A549 (cell line): ENCODE measurements around the gene GRPEL2. TPM values are rescaled to one million over a fixed set of nuclear protein-coding genes. Genes with fewer than 3 reads are reported as not detected.

Experiments used
- ATAC-seq, 2 experiments: fragments of 200-7000 bp in 1 of 2; fragments of >200 bp in 1 of 2; cut with Nextera tagmentation in 1 of 2; cut with Tn5 transposase in 1 of 2; 3 replicates each; pipeline versions ENCODE4 v1.8.0 to v1.9.1; 2018 to 2020; ENCODE audit warnings: mild to moderate bottlenecking in 1 of 2, moderate library complexity in 1 of 2
- CTCF ChIA-PET: fragments of 300-600 bp; sonication (Branson Sonifier 250); formaldehyde crosslinking; extraction: SDS; loops from one replicate; lab custom pipeline; 2021; ENCODE audit warnings: antibody characterized with exemption, inconsistent platforms; lab: Yijun Ruan, JAX
- POLR2A ChIA-PET: fragments of 350-600 bp; formaldehyde crosslinking; extraction: SDS; loops from one replicate; lab custom pipeline; 2021; ENCODE audit warnings: antibody characterized with exemption, inconsistent platforms; lab: Yijun Ruan, JAX
- DNase-seq, 2 experiments: peaks; one replicate each; pipeline versions ENCODE4 v3.0.0 to v3.0.0-alpha.2; 2011 to 2016; ENCODE audit warnings: low read depth in 1 of 2, low spot score in 1 of 2
- FAIRE-seq: peaks from 2 replicates; lab custom pipeline; 2011; peaks lifted over from hg19 to GRCh38; lab: Jason Lieb, UNC
- H3K27ac ChIP-seq, 2 experiments: fragments of >200 bp; sonication (Bioruptor Twin); formaldehyde crosslinking; 3 replicates each; pipeline ENCODE4 v1.5.1; 2016 to 2017
- H3K4me1 ChIP-seq: fragments of >200 bp; sonication (Bioruptor Twin); formaldehyde crosslinking; 3 replicates; pipeline ENCODE4 v1.6.1; 2016
- H3K4me2 ChIP-seq: fragments of >200 bp; sonication (Bioruptor Twin); formaldehyde crosslinking; 3 replicates; pipeline ENCODE4 v1.6.1; 2016
- H3K4me3 ChIP-seq: fragments of >200 bp; sonication (Bioruptor Twin); formaldehyde crosslinking; 3 replicates; pipeline ENCODE4 v1.5.1; 2016
- H3K9me3 ChIP-seq: fragments of >200 bp; sonication (Bioruptor Twin); formaldehyde crosslinking; 3 replicates; pipeline ENCODE4 v1.6.1; 2016
- CEBPB ChIP-seq, 2 experiments: fragments of >200 bp in 1 of 2; sonication (Bioruptor Twin) in 1 of 2; formaldehyde crosslinking in 1 of 2; IDR thresholded peaks; 2 replicates each; pipeline ENCODE4 v1.6.1; 2012 to 2016
- CHD2 ChIP-seq: fragments of 150-350 bp; IDR thresholded peaks from 2 replicates; pipeline ENCODE4 v1.6.1; 2014; ENCODE audit warnings: low read length; ENCODE audit not compliant: partially characterized antibody
- EHF ChIP-seq: fragments of 250-450 bp; sonication (Bioruptor Pico); IDR thresholded peaks from 2 replicates; pipeline ENCODE4 v1.5.0; 2020; ENCODE audit warnings: mild to moderate bottlenecking
- EHMT2 ChIP-seq: fragments of 200-600 bp; sonication (generic); IDR thresholded peaks from 2 replicates; pipeline ENCODE4 v1.6.1; 2016; ENCODE audit warnings: antibody characterized with exemption, low read depth, mild to moderate bottlenecking, moderate library complexity
- ESRRA ChIP-seq: fragments of 150-350 bp; IDR thresholded peaks from 2 replicates; pipeline ENCODE4 v1.6.1; 2014; ENCODE audit warnings: mild to moderate bottlenecking, low read length, borderline replicate concordance
- FOSB ChIP-seq: fragments of 250-450 bp; sonication (Bioruptor Pico); IDR thresholded peaks from 2 replicates; pipeline ENCODE4 v1.5.0; 2020; ENCODE audit warnings: mild to moderate bottlenecking, moderate library complexity
- FOSL2 ChIP-seq, 2 experiments: fragments of 450-650 bp in 1 of 2; fragments of >200 bp in 1 of 2; sonication (Bioruptor Twin) in 1 of 2; formaldehyde crosslinking; IDR thresholded peaks; 2 replicates each; pipeline versions ENCODE4 v1.5.0 to v1.6.1; 2016 to 2020; ENCODE audit warnings: mild to moderate bottlenecking in 1 of 2, moderate library complexity in 1 of 2
- FOXS1 ChIP-seq: fragments of 250-450 bp; sonication (Bioruptor Pico); IDR thresholded peaks from 2 replicates; pipeline ENCODE4 v1.5.0; 2020; ENCODE audit warnings: mild to moderate bottlenecking, moderate library complexity
- HOXB5 ChIP-seq: fragments of 250-450 bp; sonication (Bioruptor Pico); IDR thresholded peaks from 2 replicates; pipeline ENCODE4 v1.5.0; 2020; ENCODE audit warnings: mild to moderate bottlenecking, moderate library complexity
- JUN ChIP-seq, 2 experiments: fragments of >200 bp; sonication (Bioruptor Twin); formaldehyde crosslinking; IDR thresholded peaks; 2 replicates in 1 of 2; 3 replicates in 1 of 2; pipeline ENCODE4 v1.6.1; 2016 to 2017
- JUNB ChIP-seq: fragments of >200 bp; sonication (Bioruptor Twin); formaldehyde crosslinking; IDR thresholded peaks from 2 replicates; pipeline ENCODE4 v1.6.1; 2016
- KDM5A ChIP-seq: fragments of 200-600 bp; sonication (generic); IDR thresholded peaks from 2 replicates; pipeline ENCODE4 v1.6.1; 2016; ENCODE audit warnings: antibody characterized with exemption, mild to moderate bottlenecking
- MAZ ChIP-seq: fragments of 150-350 bp; IDR thresholded peaks from 2 replicates; pipeline ENCODE4 v1.6.1; 2014; ENCODE audit warnings: antibody characterized with exemption, low read depth, low read length, borderline replicate concordance
- MYC ChIP-seq: IDR thresholded peaks from 2 replicates; pipeline ENCODE4 v1.6.1; 2012; ENCODE audit warnings: mild to moderate bottlenecking, inconsistent platforms, low read length, improper control_type of control experiment, borderline replicate concordance
- NR3C1 ChIP-seq: fragments of >200 bp; sonication (Bioruptor Twin); formaldehyde crosslinking; IDR thresholded peaks from 3 replicates; pipeline ENCODE4 v1.6.1; 2017
- PBX3 ChIP-seq: IDR thresholded peaks from 2 replicates; pipeline ENCODE4 v1.6.1; 2012
- POLR2A ChIP-seq: IDR thresholded peaks from 2 replicates; pipeline ENCODE4 v1.6.1; 2012; ENCODE audit warnings: mild to moderate bottlenecking, low read length
- POLR2AphosphoS2 ChIP-seq: conservative IDR thresholded peaks from 2 replicates; pipeline ENCODE4 v1.6.1; 2012; ENCODE audit warnings: low read length, improper control_type of control experiment, inconsistent platforms
- RAD21 ChIP-seq, 2 experiments: fragments of >200 bp in 1 of 2; sonication (Bioruptor Twin) in 1 of 2; formaldehyde crosslinking in 1 of 2; IDR thresholded peaks in 1 of 2; conservative IDR thresholded peaks in 1 of 2; 2 replicates in 1 of 2; 3 replicates in 1 of 2; pipeline ENCODE4 v1.6.1; 2012 to 2018; ENCODE audit warnings: inconsistent platforms in 1 of 2
- REST ChIP-seq: fragments of 200-600 bp; sonication (generic); IDR thresholded peaks from 2 replicates; pipeline ENCODE4 v1.6.1; 2016; ENCODE audit warnings: antibody characterized with exemption, mild to moderate bottlenecking, moderate library complexity
- RNF2 ChIP-seq: fragments of 200-600 bp; sonication (generic); IDR thresholded peaks from 2 replicates; pipeline ENCODE4 v1.6.1; 2016; ENCODE audit warnings: low read depth, mild to moderate bottlenecking, antibody characterized with exemption, moderate library complexity, borderline replicate concordance
- SMC3 ChIP-seq: fragments of >200 bp; sonication (Bioruptor Twin); formaldehyde crosslinking; IDR thresholded peaks from 3 replicates; pipeline ENCODE4 v1.6.1; 2018; ENCODE audit warnings: inconsistent platforms
- TFCP2L1 ChIP-seq: fragments of 250-450 bp; sonication (Bioruptor Pico); IDR thresholded peaks from 2 replicates; pipeline ENCODE4 v1.5.0; 2021; ENCODE audit warnings: mild to moderate bottlenecking
- ZFP36 ChIP-seq: fragments of 450-650 bp; IDR thresholded peaks from 2 replicates; pipeline ENCODE4 v1.6.1; 2014; ENCODE audit warnings: borderline replicate concordance; ENCODE audit not compliant: partially characterized antibody
- ZSCAN20 ChIP-seq: fragments of 250-450 bp; sonication (Bioruptor Pico); IDR thresholded peaks from 2 replicates; pipeline ENCODE4 v1.8.0; 2022; ENCODE audit warnings: mild to moderate bottlenecking, moderate library complexity
- WGBS: methylation state at CpG from one replicate; pipeline ENCODE4 v1.1.6; 2017; ENCODE audit errors: missing lambda C conversion rate; 5-methylcytosine and 5-hydroxymethylcytosine counted together
- polyA plus RNA-seq, 4 experiments: library from polyadenylated mRNA; depleted of rRNA in 3 of 4; stranded (reverse); fragments of >200 nt; fragmentation: RNase III in 1 of 4; extraction: RNeasy Plus Mini Kit Qiagen cat#74134 plus additional on column Dnase treatment in 1 of 4; gene quantifications; 2 replicates in 3 of 4; 3 replicates in 1 of 4; pipeline ENCODE4 v1.2.3, GENCODE V29; 2011 to 2017
- TF ChIP-seq, protein P1 (sequence below): fragments of >200 bp; sonication (Bioruptor Twin); formaldehyde crosslinking; IDR thresholded peaks from 3 replicates; pipeline ENCODE4 v1.5.1; 2016
- TF ChIP-seq, protein P2 (sequence below): fragments of >200 bp; sonication (Bioruptor Twin); formaldehyde crosslinking; IDR thresholded peaks from 2 replicates; pipeline ENCODE4 v1.6.1; 2016
- TF ChIP-seq, protein P3 (sequence below): fragments of 450-650 bp; IDR thresholded peaks from 2 replicates; pipeline ENCODE4 v1.6.1; 2014; ENCODE audit warnings: antibody characterized with exemption

Gene GRPEL2
- polyA plus RNA-seq, 2 of the 4 experiments (the other 2 are of a cell fraction), result 10.4 to 26.4 TPM

GRCh38 chr5:149297340-149298025, 47.8 kb upstream of the GRPEL2 start:
- Histone ChIP-seq H3K4me1 (no peaks in the 10 kb centered on the region), H3K27ac (no peak overlapping the region), H3K4me3 (no peak overlapping the region), H3K9me3 (no peaks in the 10 kb centered on the region), H3K4me2 (no peak overlapping the region)
- WGBS, result 75% methylated on average over 5 of the region's 5 CpGs
- no peak for TF ChIP-seq FOXS1 (CRISPR knock-in tag)
- TF ChIP-seq CEBPB (IDR thresholded peaks at IDR 0.05), result no peak
- no peak for TF ChIP-seq NR3C1
- no peak for TF ChIP-seq MAZ
- TF ChIP-seq KDM5A, result no peak
- no peak for TF ChIP-seq EHF
- TF ChIP-seq POLR2AphosphoS2, result no peak
- no peak for TF ChIP-seq FOSB (CRISPR knock-in tag)
- no peak for TF ChIP-seq MYC
- TF ChIP-seq, protein P1, sequence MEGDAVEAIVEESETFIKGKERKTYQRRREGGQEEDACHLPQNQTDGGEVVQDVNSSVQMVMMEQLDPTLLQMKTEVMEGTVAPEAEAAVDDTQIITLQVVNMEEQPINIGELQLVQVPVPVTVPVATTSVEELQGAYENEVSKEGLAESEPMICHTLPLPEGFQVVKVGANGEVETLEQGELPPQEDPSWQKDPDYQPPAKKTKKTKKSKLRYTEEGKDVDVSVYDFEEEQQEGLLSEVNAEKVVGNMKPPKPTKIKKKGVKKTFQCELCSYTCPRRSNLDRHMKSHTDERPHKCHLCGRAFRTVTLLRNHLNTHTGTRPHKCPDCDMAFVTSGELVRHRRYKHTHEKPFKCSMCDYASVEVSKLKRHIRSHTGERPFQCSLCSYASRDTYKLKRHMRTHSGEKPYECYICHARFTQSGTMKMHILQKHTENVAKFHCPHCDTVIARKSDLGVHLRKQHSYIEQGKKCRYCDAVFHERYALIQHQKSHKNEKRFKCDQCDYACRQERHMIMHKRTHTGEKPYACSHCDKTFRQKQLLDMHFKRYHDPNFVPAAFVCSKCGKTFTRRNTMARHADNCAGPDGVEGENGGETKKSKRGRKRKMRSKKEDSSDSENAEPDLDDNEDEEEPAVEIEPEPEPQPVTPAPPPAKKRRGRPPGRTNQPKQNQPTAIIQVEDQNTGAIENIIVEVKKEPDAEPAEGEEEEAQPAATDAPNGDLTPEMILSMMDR, result no peak
- no peak for TF ChIP-seq CHD2
- TF ChIP-seq POLR2A, result no peak
- TF ChIP-seq ESRRA, result no peak
- TF ChIP-seq PBX3, result no peak
- TF ChIP-seq, protein P2, sequence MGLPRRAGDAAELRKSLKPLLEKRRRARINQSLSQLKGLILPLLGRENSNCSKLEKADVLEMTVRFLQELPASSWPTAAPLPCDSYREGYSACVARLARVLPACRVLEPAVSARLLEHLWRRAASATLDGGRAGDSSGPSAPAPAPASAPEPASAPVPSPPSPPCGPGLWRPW, result no peak
- TF ChIP-seq ZSCAN20 (CRISPR knock-in tag), result no peak
- TF ChIP-seq JUNB, result no peak
- TF ChIP-seq RAD21 (conservative IDR thresholded peaks at IDR 0.05 in 1 of 2, IDR thresholded peaks at IDR 0.05 in 1 of 2), result no peak
- TF ChIP-seq JUN (IDR thresholded peaks at IDR 0.05), result no peak
- no peak for ATAC-seq
- no peak for FAIRE-seq
- POLR2A ChIA-PET, result no interaction called here
- CTCF ChIA-PET, result interaction anchor here (0.7 to 3.5 kb wide), 7 partner anchors 12 to 567 kb away, joined by 3 to 26 read pairs (median 3); no protein-coding TSS in a partner anchor
- no peak for DNase-seq

DNA sequence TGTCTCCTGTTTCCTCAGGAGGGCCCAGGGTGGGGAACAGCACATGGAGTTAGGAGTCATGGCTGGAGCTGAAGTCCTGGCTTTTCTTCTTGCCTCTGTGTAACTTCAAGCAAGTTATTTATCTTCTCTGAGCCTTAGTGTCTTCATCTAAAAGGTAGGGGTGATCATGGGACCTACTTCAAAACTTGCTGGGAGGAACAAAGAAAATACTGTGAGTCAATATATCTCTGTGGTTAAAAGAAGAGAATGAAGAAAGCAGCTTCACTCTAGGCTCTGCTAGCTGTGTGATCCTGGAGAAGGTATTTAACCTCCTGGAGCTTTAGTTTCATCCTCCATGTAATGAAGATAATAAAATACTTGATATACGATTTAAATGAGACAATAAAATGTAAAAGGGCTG, 47.1 kb upstream of the GRPEL2 start:
- ChIA-PET CTCF (interaction anchor here (0.9 to 3.5 kb wide), 5 partner anchors 11 to 565 kb away, joined by 3 to 26 read pairs (median 4); no protein-coding TSS in a partner anchor), POLR2A (no interaction called here)
- Histone ChIP-seq H3K4me2 (no peak overlapping the region), H3K4me1 (no peaks in the 10 kb centered on the region), H3K4me3 (no peak overlapping the region), H3K9me3 (no peaks in the 10 kb centered on the region), H3K27ac (no peak overlapping the region)
- DNase-seq (no peak), ATAC-seq (no peak), FAIRE-seq (no peak)
- WGBS, result 20% methylated on average over 1 of the region's 1 CpG
- no peak for TF ChIP-seq FOSL2 (IDR thresholded peaks at IDR 0.05)
- no peak for TF ChIP-seq FOSL2 (CRISPR knock-in tag; IDR thresholded peaks at IDR 0.05)
- no peak for TF ChIP-seq EHMT2
- TF ChIP-seq RAD21 (conservative IDR thresholded peaks at IDR 0.05 in 1 of 2, IDR thresholded peaks at IDR 0.05 in 1 of 2), result no peak
- no peak for TF ChIP-seq HOXB5 (CRISPR knock-in tag)
- no peak for TF ChIP-seq RNF2
- TF ChIP-seq REST, result no peak
- TF ChIP-seq, protein P1, result no peak
- TF ChIP-seq TFCP2L1 (CRISPR knock-in tag), result no peak
- no peak for TF ChIP-seq SMC3
- no peak for TF ChIP-seq ZFP36
- TF ChIP-seq, protein P3, sequence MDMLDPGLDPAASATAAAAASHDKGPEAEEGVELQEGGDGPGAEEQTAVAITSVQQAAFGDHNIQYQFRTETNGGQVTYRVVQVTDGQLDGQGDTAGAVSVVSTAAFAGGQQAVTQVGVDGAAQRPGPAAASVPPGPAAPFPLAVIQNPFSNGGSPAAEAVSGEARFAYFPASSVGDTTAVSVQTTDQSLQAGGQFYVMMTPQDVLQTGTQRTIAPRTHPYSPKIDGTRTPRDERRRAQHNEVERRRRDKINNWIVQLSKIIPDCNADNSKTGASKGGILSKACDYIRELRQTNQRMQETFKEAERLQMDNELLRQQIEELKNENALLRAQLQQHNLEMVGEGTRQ, result no peak
